GM12872 (cell line): Measurements from ENCODE around the gene EML3.

Experiments
- CTCF ChIP-seq: IDR thresholded peaks from 3 replicates; pipeline ENCODE4 v1.5.1; 2011; ENCODE audit warnings: low read depth, mild to moderate bottlenecking, low read length, moderate library complexity; ENCODE audit not compliant: insufficient read depth

EML3 gene

GRCh38 chr11:62604460-62605120 lies 8.0 kb downstream of the EML3 start:
- no peak for TF ChIP-seq CTCF

GRCh38 chr11:62603776-62604299 lies 8.7 kb downstream of the EML3 start:
- no peak for TF ChIP-seq CTCF

GRCh38 chr11:62603072-62603408 lies 9.5 kb downstream of the EML3 start:
- no peak for TF ChIP-seq CTCF

GRCh38 chr11:62602141-62603071 lies 10.2 kb downstream of the EML3 start:
- no peak for TF ChIP-seq CTCF

GRCh38 chr11:62601372-62602140 lies 11.0 kb downstream of the EML3 start, which contains the start of gene MTA2:
Gene MTA2 (minus strand): TSS chr11:62601865. CDS start chr11:62601450, 415 bp downstream.
- TF ChIP-seq CTCF = no peak

- TF ChIP-seq CTCF = no peak
These were observed 11.5 kb downstream of the EML3 start for GRCh38 chr11:62601122-62601371.
